HG02798 (cell line): ENCODE measurements around the gene ASB16.

Source experiments
- ATAC-seq: cut with Tn5 transposase; IDR thresholded peaks from one replicate; pipeline ENCODE4 v1.9.1; 2021; ENCODE audit warnings: mild to moderate bottlenecking; ENCODE audit not compliant: unreplicated experiment, poor library complexity

ASB16 gene

GRCh38 chr17:44220213-44221083 lies 49.9 kb downstream of the ASB16 start:
- ATAC-seq, result peak; percentile 11

- ATAC-seq, result no peak
These were observed 50.8 kb downstream of the ASB16 start for GRCh38 chr17:44221084-44221861.

GRCh38 chr17:44221862-44222111 lies 51.3 kb downstream of the ASB16 start:
- no peak for ATAC-seq

GRCh38 chr17:44222112-44222869 lies 51.8 kb downstream of the ASB16 start:
- ATAC-seq, result no peak

GRCh38 chr17:44223541-44224071 lies 53.1 kb downstream of the ASB16 start:
- ATAC-seq, result no peak
